ENCODE results near the gene ABHD6.
"Not testable (repeated sequence)": the region's sequence is repeated elsewhere in the genome, so short reads cannot be mapped to it uniquely, and the experiment has no call there.

The ABHD6 gene

DNA sequence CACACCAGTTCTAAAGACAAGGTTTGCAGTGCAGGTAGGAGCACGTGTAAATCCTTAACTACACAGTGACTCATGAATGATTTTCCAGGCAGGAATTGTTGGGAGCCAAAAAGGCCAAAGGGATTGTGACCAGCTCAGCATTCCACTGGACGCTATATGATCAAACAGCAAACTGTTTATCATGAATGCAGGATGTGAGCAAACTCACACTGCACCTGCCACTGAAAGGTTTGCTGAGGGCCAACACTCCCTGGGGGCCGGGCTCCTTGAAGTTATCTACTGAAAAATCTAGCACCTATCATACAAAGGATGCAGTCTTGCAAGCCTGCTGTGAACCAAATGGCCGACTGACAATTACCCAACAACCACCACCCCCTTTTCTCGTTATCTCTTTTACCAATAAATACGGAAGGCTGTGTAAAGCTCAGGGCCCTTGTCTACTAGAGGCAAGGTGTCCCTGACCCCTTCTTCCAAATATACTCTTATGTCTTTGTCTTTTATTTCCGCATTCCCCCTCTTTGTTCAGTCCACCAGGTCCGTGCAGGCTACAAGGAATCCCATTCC lies 15.3 kb upstream of the ABHD6 start:
- DNase-seq (ENCODE audit: insufficient read length, low spot score) (no peak), FAIRE-seq (no peak)
- no peak for TF ChIP-seq POLR2A (IDR thresholded peaks at IDR 0.05; ENCODE audit: low read depth, low read length)

GRCh38 chr3:58223855-58224254 lies 13.7 kb upstream of the ABHD6 start:
- no peak for TF ChIP-seq POLR2A (IDR thresholded peaks at IDR 0.05; ENCODE audit: low read depth, low read length)
- no peak for FAIRE-seq
- no peak for DNase-seq (ENCODE audit: insufficient read length, low spot score)

GRCh38 chr3:58227933-58228332 lies 9.7 kb upstream of the ABHD6 start:
- not testable (repeated sequence) for FAIRE-seq; DNase-seq (ENCODE audit: insufficient read length, low spot score)

DNA sequence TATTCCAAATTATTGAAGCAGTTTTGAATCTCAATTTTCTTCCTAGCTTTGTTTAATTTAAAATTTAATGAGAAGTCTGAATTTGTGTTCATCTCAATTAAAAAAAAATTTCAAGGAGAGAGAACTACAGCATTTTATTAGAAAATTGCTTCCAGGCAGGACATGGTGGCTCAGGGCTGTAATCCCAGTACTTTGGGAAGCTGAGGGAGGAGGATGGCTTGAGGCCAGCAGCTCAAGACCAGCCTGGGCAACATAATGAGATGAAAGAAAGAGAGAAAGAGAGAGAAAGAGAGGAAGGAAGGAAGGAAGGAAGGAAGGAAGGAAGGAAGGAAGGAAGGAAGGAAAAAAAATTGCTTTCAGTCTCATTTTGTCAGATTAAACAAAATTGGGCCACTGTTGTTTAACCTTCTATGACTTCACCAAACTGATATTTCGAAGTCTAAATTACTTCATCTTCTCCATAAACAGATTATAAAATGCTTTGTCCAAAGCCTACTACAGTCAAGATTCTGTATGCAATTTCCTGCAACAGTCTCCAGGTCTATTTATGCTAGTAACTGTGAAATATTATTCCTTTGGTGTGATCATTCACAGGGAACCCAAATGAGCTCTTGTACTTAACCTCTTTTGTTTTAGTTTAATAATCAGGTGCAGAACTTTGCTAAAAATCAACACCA lies 6.6 kb upstream of the ABHD6 start:
- no peak for TF ChIP-seq POLR2A (IDR thresholded peaks at IDR 0.05; ENCODE audit: low read depth, low read length)
- FAIRE-seq (no peak), DNase-seq (ENCODE audit: insufficient read length, low spot score) (no peak)

DNA sequence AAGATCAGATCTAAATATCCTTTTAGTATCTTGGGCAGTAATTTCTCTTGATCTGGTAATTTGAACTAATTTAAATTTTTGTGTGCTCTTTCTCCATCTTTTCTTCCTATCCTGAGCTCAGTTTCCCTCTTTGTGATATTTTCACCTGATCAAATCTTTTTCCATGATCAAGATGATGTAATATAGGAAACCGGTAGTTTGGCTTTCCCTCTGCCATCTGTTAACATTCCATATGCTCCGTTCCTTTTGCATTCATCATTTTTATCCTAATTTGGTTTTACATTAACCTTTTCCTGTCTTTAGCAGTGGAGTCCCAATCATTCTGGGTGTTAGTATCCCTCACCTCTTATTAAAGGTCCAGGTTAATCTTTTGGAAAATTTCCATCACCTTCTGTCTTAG lies 5.9 kb upstream of the ABHD6 start:
- DNase-seq (ENCODE audit: insufficient read length, low spot score) (no peak), FAIRE-seq (no peak)
- no peak for TF ChIP-seq POLR2A (IDR thresholded peaks at IDR 0.05; ENCODE audit: low read depth, low read length)

GRCh38 chr3:58234516-58234931 lies 3.1 kb upstream of the ABHD6 start:
- DNase-seq (ENCODE audit: insufficient read length, low spot score) (peak; percentile 62), FAIRE-seq (peak; percentile 72)
- TF ChIP-seq POLR2A (IDR thresholded peaks at IDR 0.05; ENCODE audit: low read depth, low read length): no peak

- TF ChIP-seq POLR2A (IDR thresholded peaks at IDR 0.05; ENCODE audit: low read depth, low read length): no peak
- FAIRE-seq (no peak), DNase-seq (ENCODE audit: insufficient read length, low spot score) (no peak)
Measured at GRCh38 chr3:58235970-58236369, 1.6 kb upstream of the ABHD6 start.

GRCh38 chr3:58236527-58237237 lies 910 bp upstream of the ABHD6 start:
- FAIRE-seq (no peak), DNase-seq (ENCODE audit: insufficient read length, low spot score) (no peak)
- no peak for TF ChIP-seq POLR2A (IDR thresholded peaks at IDR 0.05; ENCODE audit: low read depth, low read length)

GRCh38 chr3:58237941-58238681 lies 519 bp downstream of the ABHD6 start:
- peak; percentile 75 for DNase-seq (ENCODE audit: insufficient read length, low spot score)
- FAIRE-seq: no peak
- TF ChIP-seq POLR2A (IDR thresholded peaks at IDR 0.05; ENCODE audit: low read depth, low read length): no peak

DNA sequence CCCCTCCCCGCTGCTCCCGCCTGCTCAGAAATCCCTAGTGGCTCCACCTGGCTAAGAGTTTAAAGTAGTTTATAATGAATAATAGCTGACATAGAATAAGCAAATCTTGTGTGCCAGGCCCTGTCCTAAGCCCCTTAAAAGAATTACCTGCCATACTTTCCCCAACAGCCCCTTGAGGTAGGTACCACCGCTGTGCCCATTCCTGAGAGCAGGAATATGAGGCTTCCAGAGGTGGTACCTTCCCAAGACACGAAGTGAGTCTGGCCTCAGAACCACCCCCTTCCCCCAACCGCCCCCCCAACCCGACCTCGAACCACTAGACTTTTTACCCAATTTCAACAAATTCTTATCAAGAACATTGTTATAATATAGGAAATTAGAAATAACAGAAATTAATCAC lies 1.2 kb downstream of the ABHD6 start:
- no peak for TF ChIP-seq POLR2A (IDR thresholded peaks at IDR 0.05; ENCODE audit: low read depth, low read length)
- FAIRE-seq (no peak), DNase-seq (ENCODE audit: insufficient read length, low spot score) (no peak)

DNA sequence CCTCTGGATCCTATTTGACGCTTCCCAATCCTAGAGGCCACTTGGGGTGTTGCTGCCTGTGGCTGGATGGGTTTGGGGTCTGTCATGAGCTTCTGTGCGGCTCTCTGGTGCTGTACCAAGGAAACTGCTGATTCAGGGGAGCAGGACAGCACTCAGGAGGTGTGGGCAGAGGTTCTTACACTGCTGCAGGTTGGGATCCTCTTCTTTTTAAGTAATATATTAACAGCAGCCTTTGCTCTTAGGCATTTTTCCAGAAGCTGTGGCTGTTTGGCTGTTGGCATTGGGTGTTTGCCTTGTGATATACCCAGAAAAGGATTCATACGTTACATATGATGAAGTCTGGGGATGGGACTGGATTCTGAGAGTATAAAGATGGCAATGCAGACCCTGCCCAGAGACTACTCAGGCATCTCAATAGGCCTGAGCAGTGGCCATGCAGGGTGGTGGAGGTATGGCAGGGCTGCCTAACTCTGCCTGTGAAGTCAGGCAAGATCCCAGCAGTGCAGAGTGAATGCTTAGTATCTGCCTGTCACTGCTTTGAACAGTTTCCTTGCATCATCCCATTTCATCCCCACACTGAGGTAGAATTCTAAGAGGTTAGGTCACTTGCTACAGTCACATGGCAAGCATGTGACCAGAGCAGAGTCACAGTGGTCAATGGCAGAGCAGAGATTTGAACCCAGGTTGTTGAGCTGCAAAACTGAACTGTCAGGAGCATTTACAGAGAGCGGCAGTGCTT lies 3.9 kb downstream of the ABHD6 start:
- no peak for FAIRE-seq
- DNase-seq (ENCODE audit: insufficient read length, low spot score): no peak

GRCh38 chr3:58242340-58242739 lies 4.7 kb downstream of the ABHD6 start:
- no peak for FAIRE-seq
- DNase-seq (ENCODE audit: insufficient read length, low spot score): no peak
- no peak for TF ChIP-seq POLR2A (IDR thresholded peaks at IDR 0.05; ENCODE audit: low read depth, low read length)

More for the DNA sequence above, 3.9 kb downstream of the ABHD6 start:
- no peak for TF ChIP-seq POLR2A (IDR thresholded peaks at IDR 0.05; ENCODE audit: low read depth, low read length)

DNA sequence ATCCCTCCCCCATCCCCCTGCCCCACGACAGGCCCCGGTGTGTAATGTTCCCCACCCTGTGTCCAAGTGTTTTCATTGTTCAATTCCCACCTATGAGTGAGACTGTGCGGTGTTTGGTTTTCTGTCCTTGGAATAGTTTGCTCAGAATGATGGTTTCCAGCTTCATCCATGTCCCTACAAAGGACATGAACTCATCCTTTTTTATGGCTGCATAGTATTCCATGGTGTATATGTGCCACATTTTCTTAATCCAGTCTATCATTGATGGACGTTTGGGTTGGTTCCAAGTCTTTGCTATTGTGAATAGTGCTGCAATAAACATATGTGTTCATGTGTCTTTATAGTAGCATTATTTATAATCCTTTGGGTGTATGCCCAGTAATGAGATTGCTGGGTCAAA lies 5.3 kb downstream of the ABHD6 start:
- not testable (repeated sequence) for FAIRE-seq; DNase-seq (ENCODE audit: insufficient read length, low spot score)
